Mucosa of gallbladder (tissue), 1 donor: ENCODE measurements around the gene RNF166. TPM values are rescaled to one million over a fixed set of nuclear protein-coding genes. Genes with fewer than 3 reads are reported as not detected.

ENCODE experiments used
- DNase-seq: peaks from one replicate; pipeline ENCODE4 v3.0.0-alpha.2; 2020; ENCODE audit warnings: low spot score
- total RNA-seq: library from RNA; stranded (reverse); gene quantifications from one replicate; pipeline ENCODE4 v1.2.1, GENCODE V29; 2021
- donor health status: DM: no; HTN: no; CAD: no.

The RNF166 gene
- total RNA-seq, 1 donor from 2014 or later = 28.4 TPM

- no peak for DNase-seq
These were observed 13.3 kb downstream of the RNF166 start for GRCh38 chr16:88692861-88693260.

GRCh38 chr16:88691924-88692560, 14.2 kb downstream of the RNF166 start:
- DNase-seq = no peak

- no peak for DNase-seq
These were observed 14.9 kb downstream of the RNF166 start for GRCh38 chr16:88691129-88691813.

GRCh38 chr16:88690341-88691128, 15.7 kb downstream of the RNF166 start:
- DNase-seq = no peak

GRCh38 chr16:88688013-88688778, 18.0 kb downstream of the RNF166 start:
- peak; percentile 73 for DNase-seq

GRCh38 chr16:88687676-88688012, 18.6 kb downstream of the RNF166 start:
- no peak for DNase-seq

GRCh38 chr16:88687254-88687576, 19.0 kb downstream of the RNF166 start:
- no peak for DNase-seq

- peak; percentile 82 for DNase-seq
These were observed 19.6 kb downstream of the RNF166 start, which contains the start of gene SNAI3 for GRCh38 chr16:88686439-88687253. SNAI3 (minus strand) TSS chr16:88686507; CDS start chr16:88686406, 101 bp downstream.

GRCh38 chr16:88686062-88686438, 20.2 kb downstream of the RNF166 start:
- no peak for DNase-seq

GRCh38 chr16:88685156-88686061, 20.8 kb downstream of the RNF166 start:
- DNase-seq = no peak

- DNase-seq = no peak
These were observed 21.5 kb downstream of the RNF166 start for GRCh38 chr16:88684569-88685155.

GRCh38 chr16:88681709-88682451, 24.3 kb downstream of the RNF166 start:
- no peak for DNase-seq

GRCh38 chr16:88681084-88681680, 25.0 kb downstream of the RNF166 start:
- DNase-seq = no peak

- DNase-seq = no peak
These were observed 25.6 kb downstream of the RNF166 start for GRCh38 chr16:88680554-88681083.

- DNase-seq = no peak
These were observed 27.8 kb downstream of the RNF166 start for GRCh38 chr16:88678224-88678979.

- no peak for DNase-seq
These were observed 28.5 kb downstream of the RNF166 start for GRCh38 chr16:88677721-88678120.

- no peak for DNase-seq
These were observed 29.5 kb downstream of the RNF166 start for GRCh38 chr16:88676502-88677242.
